Muscle layer of colon (tissue), 2 donors: ENCODE measurements around the gene ADAMTS4.

ENCODE experiments used
- H3K27ac ChIP-seq: one replicate; pipeline ENCODE4 v1.7.0; 2013; ENCODE audit warnings: low read depth, mild to moderate bottlenecking, low read length, moderate library complexity
- H3K27me3 ChIP-seq, 2 donors: one replicate each; pipeline ENCODE4 v1.7.0; 2013; ENCODE audit warnings: low read length in 2 of 2, mild to moderate bottlenecking in 2 of 2; ENCODE audit not compliant: insufficient read depth in 2 of 2, control insufficient read depth in 1 of 2
- H3K36me3 ChIP-seq: one replicate; pipeline ENCODE4 v1.7.0; 2013; ENCODE audit warnings: mild to moderate bottlenecking, low read length; ENCODE audit not compliant: insufficient read depth
- H3K4me1 ChIP-seq: one replicate; pipeline ENCODE4 v1.7.0; 2013; ENCODE audit warnings: mild to moderate bottlenecking, low read length; ENCODE audit not compliant: insufficient read depth
- H3K4me3 ChIP-seq, 2 donors: one replicate each; pipeline ENCODE4 v1.7.0; 2013; ENCODE audit warnings: low read length in 2 of 2, low read depth in 1 of 2, mild to moderate bottlenecking in 1 of 2, moderate library complexity in 1 of 2
- H3K9ac ChIP-seq: one replicate; pipeline ENCODE4 v1.7.0; 2013; ENCODE audit warnings: low read length
- H3K9me3 ChIP-seq: one replicate; pipeline ENCODE4 v1.7.0; 2013; ENCODE audit warnings: mild to moderate bottlenecking, low read length
- donor health status: abdominal sarcoma.
- donor health status: Adenocarcinoma of cecum.

The ADAMTS4 gene, protein sequence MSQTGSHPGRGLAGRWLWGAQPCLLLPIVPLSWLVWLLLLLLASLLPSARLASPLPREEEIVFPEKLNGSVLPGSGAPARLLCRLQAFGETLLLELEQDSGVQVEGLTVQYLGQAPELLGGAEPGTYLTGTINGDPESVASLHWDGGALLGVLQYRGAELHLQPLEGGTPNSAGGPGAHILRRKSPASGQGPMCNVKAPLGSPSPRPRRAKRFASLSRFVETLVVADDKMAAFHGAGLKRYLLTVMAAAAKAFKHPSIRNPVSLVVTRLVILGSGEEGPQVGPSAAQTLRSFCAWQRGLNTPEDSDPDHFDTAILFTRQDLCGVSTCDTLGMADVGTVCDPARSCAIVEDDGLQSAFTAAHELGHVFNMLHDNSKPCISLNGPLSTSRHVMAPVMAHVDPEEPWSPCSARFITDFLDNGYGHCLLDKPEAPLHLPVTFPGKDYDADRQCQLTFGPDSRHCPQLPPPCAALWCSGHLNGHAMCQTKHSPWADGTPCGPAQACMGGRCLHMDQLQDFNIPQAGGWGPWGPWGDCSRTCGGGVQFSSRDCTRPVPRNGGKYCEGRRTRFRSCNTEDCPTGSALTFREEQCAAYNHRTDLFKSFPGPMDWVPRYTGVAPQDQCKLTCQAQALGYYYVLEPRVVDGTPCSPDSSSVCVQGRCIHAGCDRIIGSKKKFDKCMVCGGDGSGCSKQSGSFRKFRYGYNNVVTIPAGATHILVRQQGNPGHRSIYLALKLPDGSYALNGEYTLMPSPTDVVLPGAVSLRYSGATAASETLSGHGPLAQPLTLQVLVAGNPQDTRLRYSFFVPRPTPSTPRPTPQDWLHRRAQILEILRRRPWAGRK

DNA sequence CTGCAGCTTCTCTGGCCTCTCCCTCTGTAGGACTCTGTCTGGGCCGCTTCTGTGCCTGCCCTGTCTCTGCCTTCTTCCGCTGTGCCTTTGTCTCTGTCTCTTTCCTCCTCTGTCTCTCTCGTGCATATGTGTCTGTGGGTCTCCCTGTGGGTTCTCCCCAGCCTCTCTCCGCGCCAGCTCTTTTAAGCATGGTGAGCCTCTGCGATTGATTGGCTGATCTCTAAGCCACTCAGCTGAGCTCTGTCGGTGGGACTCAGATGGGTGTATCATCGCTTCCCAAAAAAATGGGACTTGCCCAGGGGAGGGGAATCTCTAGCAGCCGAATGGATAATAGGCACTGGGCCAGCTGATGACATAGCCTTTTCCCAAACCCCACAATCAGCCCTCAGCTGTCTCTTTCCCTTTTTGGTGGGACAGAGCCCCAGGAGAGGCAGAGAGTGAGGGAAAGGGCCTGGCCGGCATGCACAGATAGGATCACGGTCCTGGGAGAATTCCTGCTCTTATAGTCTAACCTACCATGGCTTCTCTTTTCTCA is at the start of gene ADAMTS4:
TSS of gene ADAMTS4 (minus strand) at position 158 of the 535 bp plus-strand sequence. CDS start 427 bp downstream, outside the sequence.
- Histone ChIP-seq H3K36me3 (peaks cover 14% of the 10 kb centered on the region), H3K9me3 (no peaks in the 10 kb centered on the region), H3K4me1 (peaks cover 73% of the 10 kb centered on the region), H3K4me3 (peak within 1 kb of the TSS; percentile 22 to 53), H3K9ac (peak within 1 kb of the TSS; percentile 50), H3K27ac (peak within 1 kb of the TSS; percentile 81), H3K27me3 (no peaks in the 10 kb centered on the region)

DNA sequence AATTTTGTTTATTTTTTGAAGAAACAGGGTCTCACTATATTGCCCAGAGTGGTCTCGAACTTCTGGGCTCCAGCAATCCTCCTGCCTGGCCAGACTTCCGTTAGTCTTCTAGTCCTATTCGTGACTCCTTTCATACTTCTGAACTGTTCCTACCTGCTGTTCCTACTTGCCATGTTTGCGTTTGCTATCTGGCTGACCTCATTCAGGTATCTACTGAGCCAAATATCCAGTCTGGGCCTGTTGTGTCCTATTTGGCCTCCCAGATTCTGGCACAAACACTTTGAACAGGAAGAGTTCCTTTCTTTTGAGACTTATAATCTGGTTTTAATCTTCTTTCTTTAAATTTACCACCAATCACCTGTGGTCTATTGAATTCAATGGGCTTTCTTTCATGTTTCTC is 46.0 kb upstream of the ADAMTS4 start:
- H3K27me3 ChIP-seq, result no peaks in the 10 kb centered on the region
- no peak overlapping the region for H3K27ac ChIP-seq
- no peak overlapping the region for H3K9ac ChIP-seq
- H3K36me3 ChIP-seq, result no peaks in the 10 kb centered on the region
- H3K9me3 ChIP-seq, result no peaks in the 10 kb centered on the region
- no peaks in the 10 kb centered on the region for H3K4me1 ChIP-seq
- H3K4me3 ChIP-seq, result no peak overlapping the region

DNA sequence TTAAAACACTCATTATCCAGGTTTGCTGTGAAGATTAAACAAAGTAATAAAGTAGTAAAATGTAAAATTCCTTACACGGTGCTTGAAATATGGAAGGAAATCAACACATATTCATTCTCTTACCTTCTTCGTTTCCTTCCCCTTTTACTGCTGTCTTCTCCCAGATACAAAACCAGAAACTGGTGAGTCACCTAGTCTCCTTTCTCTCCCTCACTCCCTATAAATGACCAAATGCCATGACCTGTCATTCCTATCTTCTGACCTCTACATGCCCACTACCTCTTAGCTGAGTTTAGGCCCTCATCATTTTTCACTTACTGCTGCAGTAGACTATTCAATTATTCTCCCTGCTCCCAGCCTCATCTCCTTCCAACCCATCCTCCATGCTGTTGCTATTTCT is 43.5 kb upstream of the ADAMTS4 start:
- Histone ChIP-seq H3K9me3 (no peaks in the 10 kb centered on the region), H3K4me1 (no peaks in the 10 kb centered on the region), H3K27ac (no peak overlapping the region), H3K36me3 (no peaks in the 10 kb centered on the region), H3K9ac (no peak overlapping the region), H3K4me3 (no peak overlapping the region), H3K27me3 (no peaks in the 10 kb centered on the region)

DNA sequence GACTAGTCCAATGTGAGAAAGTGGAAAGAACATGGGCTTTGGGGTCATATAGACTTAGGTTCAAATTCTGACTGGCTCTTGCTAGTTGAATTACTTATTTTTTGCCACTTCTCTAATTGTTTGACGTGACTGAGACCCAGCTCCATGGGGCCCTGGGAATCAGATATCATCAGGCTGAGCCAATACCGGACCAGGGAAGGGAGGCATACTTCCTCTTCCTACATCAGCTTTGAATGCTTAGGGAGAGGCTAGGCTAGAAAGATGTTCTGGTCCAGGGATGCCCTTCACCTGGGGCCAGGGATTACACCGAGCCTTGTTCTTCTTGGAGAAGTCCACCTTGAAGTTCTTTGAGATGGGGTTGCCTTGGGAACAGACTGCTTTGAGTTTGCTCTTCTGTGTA is 42.8 kb upstream of the ADAMTS4 start:
- Histone ChIP-seq H3K36me3 (no peaks in the 10 kb centered on the region), H3K27me3 (no peaks in the 10 kb centered on the region), H3K27ac (no peak overlapping the region), H3K4me1 (no peaks in the 10 kb centered on the region), H3K9ac (no peak overlapping the region), H3K9me3 (no peaks in the 10 kb centered on the region), H3K4me3 (no peak overlapping the region)

DNA sequence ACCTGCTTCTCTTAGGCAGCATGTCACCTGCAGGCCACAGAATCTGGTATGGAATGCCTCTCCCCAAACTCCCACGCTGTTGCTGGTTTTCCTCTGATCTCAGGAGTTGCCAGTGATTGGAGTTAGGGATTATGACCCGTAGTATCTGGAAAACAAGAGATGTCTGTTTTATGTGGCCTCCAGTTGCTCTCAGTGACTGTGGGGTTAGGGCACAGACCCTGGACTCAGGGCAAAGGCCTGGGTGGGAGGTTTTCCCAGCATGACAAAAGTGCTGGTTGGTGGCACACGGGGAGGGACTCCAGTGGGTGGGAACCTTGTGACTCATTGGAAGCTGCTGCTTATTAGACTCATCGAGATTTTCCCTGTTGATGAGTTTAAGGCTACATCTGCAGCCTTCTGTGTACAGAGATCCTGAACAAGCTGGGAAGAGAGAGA is 39.2 kb upstream of the ADAMTS4 start, which contains the start of gene NR1I3:
TSS of gene NR1I3 (minus strand) at position 165 of the 435 bp plus-strand sequence. CDS start 1,638 bp downstream, outside the sequence.
- Histone ChIP-seq H3K27ac (no peak within 1 kb of the TSS), H3K9ac (no peak within 1 kb of the TSS), H3K27me3 (no peaks in the 10 kb centered on the region), H3K4me3 (no peak within 1 kb of the TSS), H3K4me1 (no peaks in the 10 kb centered on the region), H3K9me3 (no peaks in the 10 kb centered on the region), H3K36me3 (no peaks in the 10 kb centered on the region)

DNA sequence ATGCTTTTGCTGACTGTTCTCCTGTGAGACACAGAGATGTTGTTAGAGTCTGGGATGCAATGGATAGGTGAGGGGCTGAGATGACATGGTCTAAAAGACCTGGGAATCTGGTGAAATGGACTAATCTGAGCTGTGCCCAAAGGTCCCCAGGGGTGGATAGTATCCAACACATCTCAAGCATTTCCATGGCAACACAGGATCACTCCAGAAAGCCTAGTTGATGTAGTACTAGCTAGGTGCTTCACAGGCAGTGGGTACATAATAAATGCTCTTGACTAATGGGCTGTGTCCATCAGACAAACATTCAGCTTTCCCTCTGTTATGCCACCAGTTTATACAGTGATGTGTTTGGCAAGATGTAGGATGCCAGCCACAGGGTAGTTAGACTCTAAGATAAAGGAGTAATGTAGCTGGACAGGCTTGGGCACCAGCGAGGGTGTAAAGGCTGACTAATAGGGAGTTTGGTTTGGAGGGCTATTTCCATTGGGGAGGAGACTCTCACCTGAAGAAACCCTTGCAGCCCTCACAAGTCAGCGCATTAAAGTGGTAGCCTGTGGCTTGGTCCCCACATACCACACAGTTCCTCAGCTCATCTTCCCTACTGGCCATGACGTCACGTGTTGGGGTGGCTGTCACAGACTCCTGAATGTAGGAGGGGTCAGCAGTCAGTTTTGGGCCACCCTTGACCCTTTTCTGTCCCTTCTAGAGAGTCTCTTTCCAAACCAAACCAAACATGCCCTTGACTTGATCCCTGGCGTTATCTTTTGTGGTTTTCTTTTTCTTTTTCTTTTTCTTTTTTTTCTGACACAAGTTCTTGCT is 37.3 kb upstream of the ADAMTS4 start:
- no peaks in the 10 kb centered on the region for H3K27me3 ChIP-seq

DNA sequence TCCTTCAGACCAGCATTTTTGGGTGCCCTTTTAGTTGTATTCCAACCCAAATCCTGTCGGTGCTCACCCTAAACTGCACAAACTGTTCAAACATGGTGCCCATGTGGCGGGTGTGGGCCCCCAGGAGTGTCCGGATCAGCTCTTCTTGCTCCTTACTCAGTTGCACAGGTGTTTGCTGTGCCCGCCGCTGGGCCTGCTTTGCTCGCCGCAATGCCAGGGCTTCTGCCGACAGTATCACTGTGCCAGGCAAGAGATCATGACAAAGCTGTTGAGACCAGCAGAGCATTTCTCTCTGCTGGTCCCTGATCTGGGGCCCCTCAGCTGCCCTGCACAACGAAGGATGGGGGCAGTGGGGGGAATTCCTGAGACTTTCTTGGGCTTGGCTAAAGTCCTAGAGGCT is 34.2 kb upstream of the ADAMTS4 start:
- H3K27me3 ChIP-seq, result no peaks in the 10 kb centered on the region
- no peak overlapping the region for H3K9ac ChIP-seq
- H3K36me3 ChIP-seq, result peaks cover 17% of the 10 kb centered on the region
- H3K9me3 ChIP-seq, result no peaks in the 10 kb centered on the region
- peaks cover under 1% of the 10 kb centered on the region for H3K4me1 ChIP-seq
- no peak overlapping the region for H3K4me3 ChIP-seq
- H3K27ac ChIP-seq, result no peak overlapping the region

More for the DNA sequence above, 37.3 kb upstream of the ADAMTS4 start:
- H3K36me3 ChIP-seq, result no peaks in the 10 kb centered on the region
- H3K4me3 ChIP-seq, result no peak overlapping the region
- H3K9ac ChIP-seq, result no peak overlapping the region
- no peaks in the 10 kb centered on the region for H3K4me1 ChIP-seq
- no peaks in the 10 kb centered on the region for H3K9me3 ChIP-seq
- no peak overlapping the region for H3K27ac ChIP-seq

DNA sequence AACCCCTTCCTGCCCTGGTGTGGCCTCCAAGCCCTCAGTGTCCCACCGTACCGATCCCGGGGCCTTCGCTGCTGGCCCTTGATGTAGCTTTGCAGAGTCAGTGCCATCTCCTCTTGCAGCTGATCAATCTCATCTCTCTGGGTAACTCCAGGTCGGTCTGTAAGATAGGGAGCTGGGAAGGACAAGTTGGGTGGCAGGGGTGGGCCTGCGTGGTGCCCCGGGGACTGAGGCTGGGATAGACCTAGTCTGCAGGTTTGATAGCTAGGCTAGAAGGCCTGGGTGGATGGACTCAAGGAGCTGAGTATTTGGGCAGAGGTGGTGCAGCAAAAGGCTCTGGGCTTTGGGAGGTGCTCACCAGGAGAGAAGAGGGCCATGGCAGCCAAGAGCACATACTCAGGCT is 31.9 kb upstream of the ADAMTS4 start:
- Histone ChIP-seq H3K4me1 (peaks cover 18% of the 10 kb centered on the region), H3K9me3 (no peaks in the 10 kb centered on the region), H3K36me3 (peaks cover 21% of the 10 kb centered on the region), H3K27me3 (no peaks in the 10 kb centered on the region), H3K4me3 (no peak overlapping the region), H3K9ac (no peak overlapping the region), H3K27ac (no peak overlapping the region)

DNA sequence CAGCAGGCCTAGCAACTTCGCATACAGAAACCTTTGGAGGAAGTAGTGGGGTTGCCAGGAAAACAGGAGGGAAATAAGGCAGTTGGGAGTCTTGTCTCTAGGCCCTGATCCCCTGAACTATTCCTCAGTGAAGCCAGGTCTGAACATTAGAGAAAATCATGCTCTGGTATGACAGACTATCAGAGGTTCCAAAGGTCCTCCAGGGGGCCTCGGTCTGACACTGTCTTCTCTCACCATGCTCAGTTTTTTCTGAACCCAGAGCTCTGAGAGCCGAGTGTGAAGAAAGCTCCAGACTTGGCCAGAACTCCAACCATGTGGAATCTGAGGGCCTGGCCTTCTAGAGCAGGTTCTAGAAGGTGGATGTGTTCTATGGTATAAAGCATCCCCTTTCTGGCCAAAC is 31.0 kb upstream of the ADAMTS4 start:
- peaks cover 23% of the 10 kb centered on the region for H3K4me1 ChIP-seq
- no peak overlapping the region for H3K27ac ChIP-seq
- H3K27me3 ChIP-seq, result no peaks in the 10 kb centered on the region
- H3K9ac ChIP-seq, result no peak overlapping the region
- no peak overlapping the region for H3K4me3 ChIP-seq
- no peaks in the 10 kb centered on the region for H3K9me3 ChIP-seq
- H3K36me3 ChIP-seq, result peaks cover 21% of the 10 kb centered on the region

DNA sequence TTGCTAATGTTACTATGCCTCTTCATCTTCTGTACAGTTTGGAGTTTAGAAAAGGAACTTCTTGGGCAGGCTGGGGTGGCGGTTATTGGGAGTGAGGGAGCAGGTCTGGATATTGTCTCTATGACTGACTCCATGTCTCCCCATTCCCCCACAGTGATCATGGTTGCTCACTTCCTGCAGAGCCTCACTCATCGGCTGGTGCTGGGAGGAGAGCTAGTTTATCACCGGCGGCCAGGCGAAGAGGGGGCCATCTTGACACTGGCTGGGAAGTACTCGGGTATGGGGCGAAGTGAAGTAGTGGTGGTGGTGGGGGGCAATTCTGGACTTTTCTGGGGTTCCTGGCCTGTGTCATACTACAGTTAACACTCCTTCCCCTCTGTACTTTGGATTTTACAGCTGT is 29.2 kb upstream of the ADAMTS4 start:
- no peak overlapping the region for H3K9ac ChIP-seq

More for the DNA sequence above, 29.2 kb upstream of the ADAMTS4 start:
- Histone ChIP-seq H3K9me3 (no peaks in the 10 kb centered on the region), H3K36me3 (peaks cover 21% of the 10 kb centered on the region), H3K27me3 (no peaks in the 10 kb centered on the region), H3K4me3 (peak overlapping the region in 1 of 2 donors; percentile 91), H3K4me1 (peaks cover 23% of the 10 kb centered on the region), H3K27ac (no peak overlapping the region)
